K562 (cell line): ENCODE data around the gene BRICD5. TPM values are rescaled to one million over a fixed set of nuclear protein-coding genes. Genes with fewer than 3 reads are reported as not detected.

Source experiments
- ARID3B ChIP-seq: fragments of 250-450 bp; sonication (Bioruptor Pico); IDR thresholded peaks from 2 replicates; pipeline ENCODE4 v1.4.0; 2020; ENCODE audit warnings: borderline replicate concordance
- CBFB ChIP-seq: sonication (generic); formaldehyde crosslinking; IDR thresholded peaks from 2 replicates; pipeline ENCODE4 v1.4.0; 2020; ENCODE audit warnings: mild to moderate bottlenecking, missing genetic modification reagents
- CBX2 ChIP-seq: fragments of 200-600 bp; sonication (generic); IDR thresholded peaks from one replicate; pipeline ENCODE4 v1.6.1; 2012; ENCODE audit warnings: mild to moderate bottlenecking, low read length, inconsistent platforms; ENCODE audit not compliant: insufficient read depth, poor library complexity, severe bottlenecking
- CBX5 ChIP-seq: IDR thresholded peaks from 2 replicates; pipeline ENCODE4 v1.6.1; 2014; ENCODE audit warnings: low read depth, borderline replicate concordance
- CREB3 ChIP-seq: fragments of 450-650 bp; conservative IDR thresholded peaks from 2 replicates; pipeline ENCODE4 v1.6.1; 2016; ENCODE audit warnings: missing genetic modification characterization, low read depth, mild to moderate bottlenecking, missing compliant biosample characterization, moderate library complexity
- CTBP1 ChIP-seq: fragments of 450-650 bp; IDR thresholded peaks from 2 replicates; pipeline ENCODE4 v1.6.1; 2016; ENCODE audit warnings: borderline replicate concordance
- FOS ChIP-seq: IDR thresholded peaks from 3 replicates; pipeline ENCODE4 v1.6.1; 2011; ENCODE audit not compliant: insufficient read length; ENCODE audit errors: extremely low read depth
- FOXK1 ChIP-seq: sonication (generic); formaldehyde crosslinking; IDR thresholded peaks from 2 replicates; pipeline ENCODE4 v1.8.0; 2022; ENCODE audit warnings: missing genetic modification reagents, mild to moderate bottlenecking, borderline replicate concordance
- ID3 ChIP-seq, 2 experiments: fragments of 250-450 bp in 1 of 2; fragments of 450-650 bp in 1 of 2; sonication (Bioruptor Pico) in 1 of 2; IDR thresholded peaks; 2 replicates each; pipeline versions ENCODE4 v1.6.1 to v1.8.0; 2016 to 2021; ENCODE audit warnings: mild to moderate bottlenecking in 2 of 2, moderate library complexity in 2 of 2, missing compliant biosample characterization in 1 of 2, missing genetic modification characterization in 1 of 2
- MTA3 ChIP-seq: fragments of 450-650 bp; formaldehyde crosslinking; IDR thresholded peaks from 2 replicates; pipeline ENCODE4 v1.6.1; 2017; ENCODE audit warnings: mild to moderate bottlenecking, borderline replicate concordance
- POLR2B ChIP-seq: fragments of 450-650 bp; IDR thresholded peaks from 2 replicates; pipeline ENCODE4 v1.6.1; 2018; ENCODE audit warnings: low read depth; ENCODE audit not compliant: partially characterized antibody
- POLR2G ChIP-seq: fragments of 200-400 bp; formaldehyde crosslinking; IDR thresholded peaks from 2 replicates; pipeline ENCODE4 v1.6.1; 2017; ENCODE audit warnings: low read depth, mild to moderate bottlenecking, antibody characterized with exemption, low read length, moderate library complexity
- PREB ChIP-seq: sonication (generic); formaldehyde crosslinking; IDR thresholded peaks from 2 replicates; pipeline ENCODE4 v1.8.1; 2023; ENCODE audit warnings: mild to moderate bottlenecking, missing genetic modification reagents
- RFX5 ChIP-seq: IDR thresholded peaks from 2 replicates; pipeline ENCODE4 v1.6.1; 2011; ENCODE audit warnings: low read depth, mild to moderate bottlenecking, improper control_type of control experiment, low read length
- SPI1 ChIP-seq: IDR thresholded peaks from 2 replicates; pipeline ENCODE4 v1.6.1; 2011; ENCODE audit warnings: low read depth, low read length, control low read depth, borderline replicate concordance
- SRF ChIP-seq, 2 experiments: fragments of 250-450, 450-650 bp in 1 of 2; sonication (Bioruptor Pico) in 1 of 2; sonication (generic) in 1 of 2; formaldehyde crosslinking; IDR thresholded peaks; 2 replicates each; pipeline versions ENCODE4 v1.5.0 to v1.5.1; 2020 to 2022; ENCODE audit warnings: mild to moderate bottlenecking in 1 of 2, missing genetic modification reagents in 1 of 2
- ZKSCAN1 ChIP-seq: fragments of 150-350 bp; IDR thresholded peaks from 2 replicates; pipeline ENCODE4 v1.6.1; 2016; ENCODE audit warnings: low read depth, low read length
- ZNF316 ChIP-seq: fragments of 450-650 bp; IDR thresholded peaks from 2 replicates; pipeline ENCODE4 v1.6.1; 2016
- polyA plus RNA-seq, 8 experiments: library from polyadenylated mRNA; depleted of rRNA in 4 of 8; stranded (reverse) in 5 of 8; unstranded in 3 of 8; fragments of >200 nt; fragmentation: Nextera tagmentation in 2 of 8; fragmentation: Illumina TruSeq in 1 of 8; extraction: Ambion mirVana in 2 of 8; extraction: Trizol in 1 of 8; gene quantifications; 2 replicates each; pipeline versions ENCODE4 v1.2.1 to v1.2.3, GENCODE V29; 2011 to 2014; ENCODE audit warnings: inconsistent platforms in 1 of 8, missing spikeins in 1 of 8
- total RNA-seq, 7 experiments: library from RNA; depleted of rRNA in 6 of 7; stranded (reverse); fragments of >200 nt in 6 of 7; fragmentation: Illumina TruSeq in 2 of 7; extraction: Trizol in 2 of 7; gene quantifications; 2 replicates each; pipeline versions ENCODE4 v1.2.1 to v1.2.3, GENCODE V29; 2011 to 2021; ENCODE audit warnings: low replicate concordance in 1 of 7

BRICD5 gene
- total and polyA plus RNA-seq, 9 of the 15 experiments (the other 6 are each of a cell fraction or from before 2014, with no cell fraction given): 0.24 to 15.1 (median 2.4) TPM; not detected in 1

GRCh38 chr16:2205967-2206313, 4.7 kb downstream of the BRICD5 start (continued):
- TF ChIP-seq PREB (CRISPR knock-in tag) (no peak), POLR2B (no peak), FOS (no peak), ZNF316 (no peak), ID3 (CRISPR knock-in tag; IDR thresholded peaks at IDR 0.05) (no peak), ID3 (tag; IDR thresholded peaks at IDR 0.05) (no peak), SPI1 (no peak), RFX5 (no peak), CBX5 (no peak), ARID3B (CRISPR knock-in tag) (no peak), CBFB (CRISPR knock-in tag) (peak; percentile 77), CREB3 (peak; percentile 73; the same call in 1 of the 2 replicates), ZKSCAN1 (no peak), CTBP1 (peak; percentile 3), CBX2 (no peak), SRF (CRISPR knock-in tag; IDR thresholded peaks at IDR 0.05) (no peak), POLR2G (no peak), FOXK1 (CRISPR knock-in tag) (peak; percentile 80; the same call in 1 of the 2 replicates), MTA3 (no peak)
